ENCODE results near the gene C11orf86. TPM values are rescaled to one million over a fixed set of nuclear protein-coding genes. Genes with fewer than 3 reads are reported as not detected.
"Not testable (repeated sequence)": the region's sequence is repeated elsewhere in the genome, so short reads cannot be mapped to it uniquely, and the experiment has no call there.

The C11orf86 gene
- total RNA-seq, 1 donor from 2014 or later = not detected

- no peak overlapping the region for H3K4me3 ChIP-seq (ENCODE audit: insufficient read depth, low read depth, low read length)
- Mint-ChIP-seq H3K4me3 (ENCODE audit: unreplicated experiment) (no peak overlapping the region), H3K9me3 (ENCODE audit: unreplicated experiment) (peaks cover 4% of the 10 kb centered on the region), H3K4me1 (ENCODE audit: low read depth, unreplicated experiment) (peaks cover 4% of the 10 kb centered on the region), H3K27me3 (ENCODE audit: low read depth, unreplicated experiment) (peaks cover 25% of the 10 kb centered on the region), H3K36me3 (ENCODE audit: low read depth, unreplicated experiment) (peaks cover 1% of the 10 kb centered on the region), H3K27ac (ENCODE audit: unreplicated experiment) (no peak overlapping the region)
- H3K4me2 ChIP-seq (ENCODE audit: low read length) = no peak overlapping the region
- no peaks in the 10 kb centered on the region for H3K79me2 ChIP-seq (ENCODE audit: insufficient read depth, low read length)
- H3K9ac ChIP-seq (ENCODE audit: low read length) = no peak overlapping the region
- no peaks in the 10 kb centered on the region for H4K20me1 ChIP-seq (ENCODE audit: insufficient read depth, low read length)
- no peak for TF ChIP-seq EZH2 (IDR thresholded peaks at IDR 0.05; ENCODE audit: insufficient read depth, low read length)
- TF ChIP-seq, protein P1, sequence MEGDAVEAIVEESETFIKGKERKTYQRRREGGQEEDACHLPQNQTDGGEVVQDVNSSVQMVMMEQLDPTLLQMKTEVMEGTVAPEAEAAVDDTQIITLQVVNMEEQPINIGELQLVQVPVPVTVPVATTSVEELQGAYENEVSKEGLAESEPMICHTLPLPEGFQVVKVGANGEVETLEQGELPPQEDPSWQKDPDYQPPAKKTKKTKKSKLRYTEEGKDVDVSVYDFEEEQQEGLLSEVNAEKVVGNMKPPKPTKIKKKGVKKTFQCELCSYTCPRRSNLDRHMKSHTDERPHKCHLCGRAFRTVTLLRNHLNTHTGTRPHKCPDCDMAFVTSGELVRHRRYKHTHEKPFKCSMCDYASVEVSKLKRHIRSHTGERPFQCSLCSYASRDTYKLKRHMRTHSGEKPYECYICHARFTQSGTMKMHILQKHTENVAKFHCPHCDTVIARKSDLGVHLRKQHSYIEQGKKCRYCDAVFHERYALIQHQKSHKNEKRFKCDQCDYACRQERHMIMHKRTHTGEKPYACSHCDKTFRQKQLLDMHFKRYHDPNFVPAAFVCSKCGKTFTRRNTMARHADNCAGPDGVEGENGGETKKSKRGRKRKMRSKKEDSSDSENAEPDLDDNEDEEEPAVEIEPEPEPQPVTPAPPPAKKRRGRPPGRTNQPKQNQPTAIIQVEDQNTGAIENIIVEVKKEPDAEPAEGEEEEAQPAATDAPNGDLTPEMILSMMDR (IDR thresholded peaks at IDR 0.05; ENCODE audit: insufficient read depth, low read depth, low read length) = no peak
- no peaks in the 10 kb centered on the region for H3K9me3 ChIP-seq (ENCODE audit: insufficient read depth, low read depth, low read length)
- peaks cover 2% of the 10 kb centered on the region for H3K4me1 ChIP-seq (ENCODE audit: insufficient read depth, low read length)
- FAIRE-seq = no peak
- no peaks in the 10 kb centered on the region for H3K36me3 ChIP-seq (ENCODE audit: insufficient read depth, low read length)
- H3K27me3 ChIP-seq (ENCODE audit: insufficient read depth, low read length) = no peaks in the 10 kb centered on the region
- no peak overlapping the region for H3K27ac ChIP-seq (ENCODE audit: low read depth, low read length)
- no peak for DNase-seq (ENCODE audit: low read depth)
- H2AFZ ChIP-seq (ENCODE audit: low read depth, low read length) = peak overlapping the region; percentile 17
These were observed 12.1 kb downstream of the C11orf86 start for GRCh38 chr11:66987158-66987620.

DNA sequence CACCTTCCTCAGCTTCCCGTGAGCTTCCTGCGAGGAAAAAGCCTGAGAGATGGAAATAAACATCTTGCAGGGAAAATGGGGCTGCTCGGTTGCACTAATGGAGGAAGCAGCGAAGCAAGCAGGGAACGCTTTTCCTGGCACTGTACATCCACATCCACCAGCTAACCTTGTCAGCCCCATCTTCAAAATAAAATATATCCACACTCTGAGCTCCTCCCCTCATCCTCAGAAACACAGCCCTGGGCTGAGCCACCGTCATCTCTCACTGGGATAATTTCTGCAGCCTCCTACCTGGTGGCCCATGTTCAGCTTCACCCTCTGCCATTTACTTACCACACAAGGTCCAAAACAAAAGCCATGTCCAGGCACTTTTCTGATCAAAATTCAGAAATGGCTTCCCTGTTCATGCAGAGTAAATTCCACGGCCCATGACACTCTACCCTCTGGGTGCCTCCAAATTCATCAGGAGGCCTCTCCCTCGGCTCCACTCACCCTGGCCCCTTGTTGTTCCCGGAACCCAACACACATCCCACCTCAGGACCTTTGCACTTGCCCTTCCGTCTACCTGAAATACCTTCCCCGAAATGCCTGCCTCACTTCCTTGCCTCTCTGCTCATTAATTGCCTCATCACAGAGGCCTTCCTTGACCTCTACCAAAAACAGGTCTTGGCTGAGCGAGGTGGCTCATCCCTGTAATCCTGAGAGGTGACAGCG lies 13.0 kb downstream of the C11orf86 start:
- Mint-ChIP-seq H3K4me1 (ENCODE audit: low read depth, unreplicated experiment) (peaks cover 2% of the 10 kb centered on the region), H3K9me3 (ENCODE audit: unreplicated experiment) (peaks cover 4% of the 10 kb centered on the region), H3K36me3 (ENCODE audit: low read depth, unreplicated experiment) (no peaks in the 10 kb centered on the region), H3K27ac (ENCODE audit: unreplicated experiment) (no peak overlapping the region), H3K27me3 (ENCODE audit: low read depth, unreplicated experiment) (peaks cover 25% of the 10 kb centered on the region), H3K4me3 (ENCODE audit: unreplicated experiment) (no peak overlapping the region)
- Histone ChIP-seq H3K4me2 (ENCODE audit: low read length) (no peak overlapping the region), H3K9ac (ENCODE audit: low read length) (no peak overlapping the region), H3K4me3 (ENCODE audit: insufficient read depth, low read depth, low read length) (no peak overlapping the region), H3K27me3 (ENCODE audit: insufficient read depth, low read length) (no peaks in the 10 kb centered on the region), H4K20me1 (ENCODE audit: insufficient read depth, low read length) (no peaks in the 10 kb centered on the region), H3K9me3 (ENCODE audit: insufficient read depth, low read depth, low read length) (no peaks in the 10 kb centered on the region), H3K79me2 (ENCODE audit: insufficient read depth, low read length) (no peaks in the 10 kb centered on the region), H3K27ac (ENCODE audit: low read depth, low read length) (no peak overlapping the region), H3K36me3 (ENCODE audit: insufficient read depth, low read length) (no peaks in the 10 kb centered on the region), H3K4me1 (ENCODE audit: insufficient read depth, low read length) (no peaks in the 10 kb centered on the region), H2AFZ (ENCODE audit: low read depth, low read length) (no peak overlapping the region)
- no peak for FAIRE-seq
- TF ChIP-seq, protein P1 (IDR thresholded peaks at IDR 0.05; ENCODE audit: insufficient read depth, low read depth, low read length) = no peak
- TF ChIP-seq EZH2 (IDR thresholded peaks at IDR 0.05; ENCODE audit: insufficient read depth, low read length) = no peak
- no peak for DNase-seq (ENCODE audit: low read depth)

GRCh38 chr11:66988741-66989140 lies 13.6 kb downstream of the C11orf86 start:
- H3K9ac ChIP-seq (ENCODE audit: low read length); H3K36me3 ChIP-seq (ENCODE audit: insufficient read depth, low read length); H3K4me1 Mint-ChIP-seq (ENCODE audit: low read depth, unreplicated experiment); FAIRE-seq; H3K4me2 ChIP-seq (ENCODE audit: low read length); H3K27ac Mint-ChIP-seq (ENCODE audit: unreplicated experiment); H3K4me1 ChIP-seq (ENCODE audit: insufficient read depth, low read length); H3K9me3 ChIP-seq (ENCODE audit: insufficient read depth, low read depth, low read length); H3K79me2 ChIP-seq (ENCODE audit: insufficient read depth, low read length); H3K9me3 Mint-ChIP-seq (ENCODE audit: unreplicated experiment); H3K27ac ChIP-seq (ENCODE audit: low read depth, low read length); H3K27me3 ChIP-seq (ENCODE audit: insufficient read depth, low read length); H3K4me3 ChIP-seq (ENCODE audit: insufficient read depth, low read depth, low read length); H3K4me3 Mint-ChIP-seq (ENCODE audit: unreplicated experiment); DNase-seq (ENCODE audit: low read depth); H2AFZ ChIP-seq (ENCODE audit: low read depth, low read length); H3K36me3 Mint-ChIP-seq (ENCODE audit: low read depth, unreplicated experiment); H4K20me1 ChIP-seq (ENCODE audit: insufficient read depth, low read length): not testable (repeated sequence)
- H3K27me3 Mint-ChIP-seq (ENCODE audit: low read depth, unreplicated experiment) = peaks cover 25% of the 10 kb centered on the region

GRCh38 chr11:66989360-66989759 lies 14.3 kb downstream of the C11orf86 start:
- not testable (repeated sequence) for H4K20me1 ChIP-seq (ENCODE audit: insufficient read depth, low read length); H3K4me3 Mint-ChIP-seq (ENCODE audit: unreplicated experiment); FAIRE-seq; H3K4me1 ChIP-seq (ENCODE audit: insufficient read depth, low read length); H3K36me3 ChIP-seq (ENCODE audit: insufficient read depth, low read length); H3K9me3 Mint-ChIP-seq (ENCODE audit: unreplicated experiment); H3K36me3 Mint-ChIP-seq (ENCODE audit: low read depth, unreplicated experiment); H3K27ac Mint-ChIP-seq (ENCODE audit: unreplicated experiment); H3K4me1 Mint-ChIP-seq (ENCODE audit: low read depth, unreplicated experiment); H3K4me2 ChIP-seq (ENCODE audit: low read length); H3K79me2 ChIP-seq (ENCODE audit: insufficient read depth, low read length); H3K4me3 ChIP-seq (ENCODE audit: insufficient read depth, low read depth, low read length); H3K9ac ChIP-seq (ENCODE audit: low read length); H2AFZ ChIP-seq (ENCODE audit: low read depth, low read length); H3K27me3 ChIP-seq (ENCODE audit: insufficient read depth, low read length); H3K9me3 ChIP-seq (ENCODE audit: insufficient read depth, low read depth, low read length); DNase-seq (ENCODE audit: low read depth); H3K27ac ChIP-seq (ENCODE audit: low read depth, low read length)
- H3K27me3 Mint-ChIP-seq (ENCODE audit: low read depth, unreplicated experiment) = peaks cover 21% of the 10 kb centered on the region
